ES-I3 (cell line): ENCODE data around the gene RINT1.
A peak's percentile ranks its signal among the peaks of the same experiment; 100 is the strongest.
"Not testable (repeated sequence)": the region's sequence is repeated elsewhere in the genome, so short reads cannot be mapped to it uniquely, and the experiment has no call there.

ENCODE experiments used
- H3K36me3 ChIP-seq: 2 replicates; pipeline ENCODE4 v1.6.1; 2013; ENCODE audit warnings: mild to moderate bottlenecking, low read length, control low read depth, moderate library complexity; ENCODE audit not compliant: insufficient read depth
- H3K4me1 ChIP-seq: 2 replicates; pipeline ENCODE4 v1.6.1; 2013; ENCODE audit warnings: mild to moderate bottlenecking, control low read depth, low read length; ENCODE audit not compliant: insufficient read depth
- H3K9ac ChIP-seq: 2 replicates; pipeline ENCODE4 v1.6.1; 2013; ENCODE audit warnings: low read depth, mild to moderate bottlenecking, low read length, moderate library complexity
- H3K9me3 ChIP-seq: 2 replicates; pipeline ENCODE4 v1.6.1; 2013; ENCODE audit warnings: mild to moderate bottlenecking, low read length, moderate library complexity; ENCODE audit not compliant: control insufficient read depth, insufficient read depth

RINT1 gene

GRCh38 chr7:105521027-105521716 lies 10.8 kb upstream of the RINT1 start:
- no peaks in the 10 kb centered on the region for H3K36me3 ChIP-seq
- no peaks in the 10 kb centered on the region for H3K9me3 ChIP-seq
- peak overlapping the region; percentile 54 for H3K9ac ChIP-seq
- no peaks in the 10 kb centered on the region for H3K4me1 ChIP-seq

- Histone ChIP-seq H3K36me3 (no peaks in the 10 kb centered on the region), H3K9ac (peak within 1 kb of the TSS; percentile 54), H3K9me3 (no peaks in the 10 kb centered on the region), H3K4me1 (no peaks in the 10 kb centered on the region)
Measured at GRCh38 chr7:105521717-105522463, 10.1 kb upstream of the RINT1 start, which contains the start of gene PUS7. Gene PUS7 (minus strand): TSS chr7:105522271. CDS start chr7:105508512, 13,759 bp downstream.

- not testable (repeated sequence) for H3K4me1 ChIP-seq, H3K9ac ChIP-seq, H3K36me3 ChIP-seq, H3K9me3 ChIP-seq
Measured at GRCh38 chr7:105524423-105524822, 7.6 kb upstream of the RINT1 start.

- no peaks in the 10 kb centered on the region for H3K36me3 ChIP-seq
- no peaks in the 10 kb centered on the region for H3K9me3 ChIP-seq
- no peaks in the 10 kb centered on the region for H3K4me1 ChIP-seq
- no peak overlapping the region for H3K9ac ChIP-seq
Measured at GRCh38 chr7:105524840-105525239, 7.2 kb upstream of the RINT1 start.

- not testable (repeated sequence) for H3K9me3 ChIP-seq, H3K4me1 ChIP-seq, H3K9ac ChIP-seq, H3K36me3 ChIP-seq
Measured at GRCh38 chr7:105527737-105528136, 4.3 kb upstream of the RINT1 start.

GRCh38 chr7:105530126-105530525 lies 1.9 kb upstream of the RINT1 start:
- Histone ChIP-seq H3K9me3 (no peaks in the 10 kb centered on the region), H3K9ac (no peak overlapping the region), H3K36me3 (peaks cover 3% of the 10 kb centered on the region; the same call in 1 of the 2 replicates), H3K4me1 (peaks cover 3% of the 10 kb centered on the region; the same call in 1 of the 2 replicates)

- peaks cover 3% of the 10 kb centered on the region; the same call in 1 of the 2 replicates for H3K4me1 ChIP-seq
- no peaks in the 10 kb centered on the region for H3K9me3 ChIP-seq
- H3K9ac ChIP-seq: no peak overlapping the region
- peaks cover 3% of the 10 kb centered on the region; the same call in 1 of the 2 replicates for H3K36me3 ChIP-seq
Measured at GRCh38 chr7:105530546-105530945, 1.5 kb upstream of the RINT1 start.

- no peaks in the 10 kb centered on the region for H3K9me3 ChIP-seq
- peak overlapping the region; percentile 90 for H3K9ac ChIP-seq
- H3K36me3 ChIP-seq: peaks cover 3% of the 10 kb centered on the region; the same call in 1 of the 2 replicates
- peaks cover 3% of the 10 kb centered on the region; the same call in 1 of the 2 replicates for H3K4me1 ChIP-seq
Measured at GRCh38 chr7:105532709-105533460, 884 bp downstream of the RINT1 start.

- peaks cover 24% of the 10 kb centered on the region for H3K36me3 ChIP-seq
- H3K9ac ChIP-seq: no peak overlapping the region
- no peaks in the 10 kb centered on the region for H3K4me1 ChIP-seq
- H3K9me3 ChIP-seq: no peaks in the 10 kb centered on the region
Measured at GRCh38 chr7:105538339-105538738, 6.3 kb downstream of the RINT1 start.

- H3K36me3 ChIP-seq: peaks cover 10% of the 10 kb centered on the region
- H3K4me1 ChIP-seq: no peaks in the 10 kb centered on the region
- H3K9ac ChIP-seq: no peak overlapping the region
- no peaks in the 10 kb centered on the region for H3K9me3 ChIP-seq
Measured at GRCh38 chr7:105559926-105560325, 27.9 kb downstream of the RINT1 start.

- Histone ChIP-seq H3K9me3 (no peaks in the 10 kb centered on the region), H3K9ac (no peak overlapping the region), H3K36me3 (peaks cover 5% of the 10 kb centered on the region; the same call in 1 of the 2 replicates), H3K4me1 (no peaks in the 10 kb centered on the region)
Measured at GRCh38 chr7:105565190-105565589, 33.2 kb downstream of the RINT1 start.

GRCh38 chr7:105567024-105567423 lies 35.0 kb downstream of the RINT1 start:
- H3K9me3 ChIP-seq: no peaks in the 10 kb centered on the region
- no peaks in the 10 kb centered on the region for H3K4me1 ChIP-seq
- no peak overlapping the region for H3K9ac ChIP-seq
- peaks cover 4% of the 10 kb centered on the region; the same call in 1 of the 2 replicates for H3K36me3 ChIP-seq

GRCh38 chr7:105567821-105568220 lies 35.8 kb downstream of the RINT1 start:
- H3K9ac ChIP-seq: no peak overlapping the region
- no peaks in the 10 kb centered on the region for H3K9me3 ChIP-seq
- H3K4me1 ChIP-seq: no peaks in the 10 kb centered on the region
- peaks cover 4% of the 10 kb centered on the region; the same call in 1 of the 2 replicates for H3K36me3 ChIP-seq

GRCh38 chr7:105571891-105572290 lies 39.9 kb downstream of the RINT1 start:
- Histone ChIP-seq H3K4me1 (no peaks in the 10 kb centered on the region), H3K9me3 (no peaks in the 10 kb centered on the region), H3K9ac (no peak overlapping the region), H3K36me3 (no peaks in the 10 kb centered on the region)
